Suprapubic skin (tissue), 4 donors: ENCODE data around the gene LGR4. TPM values are rescaled to one million over a fixed set of nuclear protein-coding genes. Genes with fewer than 3 reads are reported as not detected.

Experiments
- DNase-seq, 2 donors: peaks; one replicate each; pipeline ENCODE4 v3.0.0-alpha.2; 2019; ENCODE audit warnings: low spot score in 2 of 2
- H3K27ac ChIP-seq: fragments of 200-600 bp; sonication (generic); one replicate; pipeline ENCODE4 v1.5.1; 2019
- H3K27me3 ChIP-seq: fragments of 200-600 bp; sonication (generic); one replicate; pipeline ENCODE4 v1.5.1; 2019
- H3K36me3 ChIP-seq: fragments of 200-600 bp; sonication (generic); one replicate; pipeline ENCODE4 v1.5.1; 2019
- H3K4me1 ChIP-seq: fragments of 200-600 bp; sonication (generic); one replicate; pipeline ENCODE4 v1.5.1; 2019
- H3K4me3 ChIP-seq: fragments of 200-600 bp; sonication (generic); one replicate; pipeline ENCODE4 v1.5.1; 2019; ENCODE audit warnings: mild to moderate bottlenecking
- H3K9me3 ChIP-seq: fragments of 200-600 bp; sonication (generic); one replicate; pipeline ENCODE4 v1.5.1; 2019
- EP300 ChIP-seq: sonication (generic); formaldehyde crosslinking; IDR thresholded peaks from one replicate; pipeline ENCODE4 v1.6.1; 2017; ENCODE audit warnings: antibody characterized with exemption
- POLR2A ChIP-seq, 2 donors: fragments of 450-650 bp; IDR thresholded peaks; one replicate each; pipeline ENCODE4 v1.6.1; 2017; ENCODE audit warnings: antibody characterized with exemption in 2 of 2, mild to moderate bottlenecking in 2 of 2, moderate library complexity in 2 of 2
- POLR2AphosphoS5 ChIP-seq, 3 donors: sonication (generic); formaldehyde crosslinking; IDR thresholded peaks; one replicate each; pipeline ENCODE4 v1.6.1; 2017; ENCODE audit warnings: antibody characterized with exemption in 3 of 3
- WGBS: methylation state at CpG from one replicate; pipeline ENCODE4 v1.1.5; 2018; 5-methylcytosine and 5-hydroxymethylcytosine counted together
- total RNA-seq, 4 donors: library from RNA; depleted of rRNA; stranded (reverse); fragments of >200 nt; gene quantifications; one replicate each; pipeline ENCODE4 v1.1.0, GENCODE V29; 2016
- TF ChIP-seq, protein P1 (sequence below), 2 donors: fragments of 200-600 bp in 1 of 2; fragments of 450-650 bp in 1 of 2; sonication (generic) in 1 of 2; IDR thresholded peaks; one replicate each; pipeline ENCODE4 v1.5.1; 2016 to 2019; ENCODE audit warnings: antibody characterized with exemption in 2 of 2, mild to moderate bottlenecking in 1 of 2, moderate library complexity in 1 of 2

Gene LGR4
- total RNA-seq, 4 donors from 2014 or later, result 54.7 to 143 (median 66.4) TPM

DNA sequence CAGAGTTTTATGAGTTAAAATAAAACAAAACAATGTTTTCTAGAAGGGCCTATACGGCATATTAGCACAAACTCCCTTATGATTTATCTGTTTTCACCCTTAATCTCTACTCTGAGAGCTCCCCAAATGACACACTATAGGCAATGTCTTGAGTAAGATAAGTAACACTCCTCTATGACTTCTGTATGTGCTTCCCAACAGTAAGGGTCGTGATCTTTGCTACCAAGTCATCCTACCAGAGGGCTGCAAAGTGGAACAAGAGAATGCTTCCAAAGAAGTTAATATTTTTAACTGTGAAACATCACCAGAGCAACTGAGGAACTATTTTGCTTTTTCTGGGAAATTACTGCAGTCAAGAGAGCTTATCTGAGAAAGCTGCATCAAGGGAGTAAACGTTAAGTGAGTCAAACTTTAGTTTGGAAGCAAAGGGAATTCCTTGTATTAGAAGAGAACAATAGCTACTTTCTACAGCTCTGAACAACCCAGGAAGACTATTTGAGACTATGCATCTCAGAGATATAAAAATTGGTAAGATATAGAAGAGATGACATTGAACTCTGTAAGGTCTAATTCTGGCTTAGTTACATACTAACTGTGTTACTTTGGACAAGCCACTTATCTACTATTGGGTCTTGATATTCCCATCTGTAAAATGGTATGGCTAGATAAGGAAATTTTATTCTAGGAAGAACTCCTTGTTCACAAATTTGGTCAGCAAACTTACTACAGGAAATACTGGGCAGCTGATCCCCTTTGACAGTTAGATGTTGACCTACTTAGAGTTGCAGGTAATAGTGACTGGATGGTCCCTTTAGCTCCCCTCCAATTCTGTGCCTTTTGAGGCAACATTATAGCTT lies 65.9 kb downstream of the LGR4 start:
- H3K4me3 ChIP-seq, result no peak overlapping the region
- no peak for DNase-seq
- peaks cover 67% of the 10 kb centered on the region for H3K4me1 ChIP-seq
- no peak overlapping the region for H3K27ac ChIP-seq
- H3K9me3 ChIP-seq, result no peaks in the 10 kb centered on the region
- no peaks in the 10 kb centered on the region for H3K36me3 ChIP-seq
- no peak for TF ChIP-seq POLR2A (IDR thresholded peaks at IDR 0.05)
- no peak for TF ChIP-seq POLR2AphosphoS5 (IDR thresholded peaks at IDR 0.05)
- TF ChIP-seq, protein P1, sequence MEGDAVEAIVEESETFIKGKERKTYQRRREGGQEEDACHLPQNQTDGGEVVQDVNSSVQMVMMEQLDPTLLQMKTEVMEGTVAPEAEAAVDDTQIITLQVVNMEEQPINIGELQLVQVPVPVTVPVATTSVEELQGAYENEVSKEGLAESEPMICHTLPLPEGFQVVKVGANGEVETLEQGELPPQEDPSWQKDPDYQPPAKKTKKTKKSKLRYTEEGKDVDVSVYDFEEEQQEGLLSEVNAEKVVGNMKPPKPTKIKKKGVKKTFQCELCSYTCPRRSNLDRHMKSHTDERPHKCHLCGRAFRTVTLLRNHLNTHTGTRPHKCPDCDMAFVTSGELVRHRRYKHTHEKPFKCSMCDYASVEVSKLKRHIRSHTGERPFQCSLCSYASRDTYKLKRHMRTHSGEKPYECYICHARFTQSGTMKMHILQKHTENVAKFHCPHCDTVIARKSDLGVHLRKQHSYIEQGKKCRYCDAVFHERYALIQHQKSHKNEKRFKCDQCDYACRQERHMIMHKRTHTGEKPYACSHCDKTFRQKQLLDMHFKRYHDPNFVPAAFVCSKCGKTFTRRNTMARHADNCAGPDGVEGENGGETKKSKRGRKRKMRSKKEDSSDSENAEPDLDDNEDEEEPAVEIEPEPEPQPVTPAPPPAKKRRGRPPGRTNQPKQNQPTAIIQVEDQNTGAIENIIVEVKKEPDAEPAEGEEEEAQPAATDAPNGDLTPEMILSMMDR (IDR thresholded peaks at IDR 0.05), result no peak
- TF ChIP-seq EP300, result no peak
- no peaks in the 10 kb centered on the region for H3K27me3 ChIP-seq
- WGBS, result 71% methylated on average over 3 of the region's 3 CpGs

DNA sequence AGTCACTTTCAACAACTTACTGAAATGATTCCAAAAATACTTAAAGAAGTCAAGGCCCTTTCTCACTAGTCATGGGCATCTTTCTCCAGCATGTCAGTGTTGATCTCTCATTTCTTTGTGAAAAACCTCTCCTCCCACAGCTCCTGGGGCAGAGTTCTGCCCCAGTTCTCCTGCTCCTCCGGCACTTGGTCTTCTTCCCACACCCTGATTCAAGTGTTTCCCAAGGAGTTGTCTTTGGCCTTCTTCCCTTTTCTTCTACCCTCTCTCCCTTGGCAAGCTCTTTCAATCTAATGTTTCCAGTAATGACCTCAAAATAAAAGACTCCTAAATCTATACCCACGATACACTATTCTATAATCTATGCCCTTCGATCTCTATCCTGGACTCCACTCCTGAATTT lies 67.5 kb downstream of the LGR4 start:
- H3K36me3 ChIP-seq, result no peaks in the 10 kb centered on the region
- H3K27me3 ChIP-seq, result no peaks in the 10 kb centered on the region
- H3K4me1 ChIP-seq, result peaks cover 68% of the 10 kb centered on the region
- WGBS, result 50% methylated on average over 3 of the region's 3 CpGs
- TF ChIP-seq POLR2AphosphoS5 (IDR thresholded peaks at IDR 0.05) (no peak), EP300 (no peak), POLR2A (IDR thresholded peaks at IDR 0.05) (no peak)
- TF ChIP-seq, protein P1 (IDR thresholded peaks at IDR 0.05), result no peak
- no peak for DNase-seq
- peak overlapping the region; percentile 54 for H3K27ac ChIP-seq
- no peak overlapping the region for H3K4me3 ChIP-seq
- no peaks in the 10 kb centered on the region for H3K9me3 ChIP-seq

DNA sequence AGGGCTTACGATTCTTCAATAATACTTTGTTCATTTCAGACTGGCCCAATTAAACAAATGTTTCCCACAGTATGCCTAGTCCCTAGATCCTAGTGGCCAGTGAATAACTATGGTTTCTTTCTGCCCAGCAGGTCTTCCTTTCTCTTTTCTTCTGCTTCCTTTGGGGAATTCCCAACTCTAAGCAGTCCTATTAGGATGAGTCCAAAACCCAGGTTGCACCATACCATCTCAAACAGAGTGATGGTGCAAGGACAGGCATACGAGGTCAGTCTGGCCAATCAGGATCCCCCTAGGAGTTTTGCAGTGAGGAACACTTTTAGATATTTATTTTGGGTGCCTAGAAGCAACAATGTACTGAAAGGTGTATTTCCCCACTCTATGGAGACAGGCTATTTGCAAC lies 68.2 kb downstream of the LGR4 start:
- H3K9me3 ChIP-seq, result no peaks in the 10 kb centered on the region
- no peak for TF ChIP-seq EP300
- no peak for TF ChIP-seq POLR2A (IDR thresholded peaks at IDR 0.05)
- TF ChIP-seq POLR2AphosphoS5 (IDR thresholded peaks at IDR 0.05), result no peak
- TF ChIP-seq, protein P1 (IDR thresholded peaks at IDR 0.05), result no peak
- no peak for DNase-seq
- H3K27ac ChIP-seq, result peak overlapping the region; percentile 54
- H3K4me3 ChIP-seq, result no peak overlapping the region
- H3K4me1 ChIP-seq, result peaks cover 61% of the 10 kb centered on the region
- H3K36me3 ChIP-seq, result no peaks in the 10 kb centered on the region
- H3K27me3 ChIP-seq, result no peaks in the 10 kb centered on the region
- 79% methylated on average over 2 of the region's 2 CpGs for WGBS

DNA sequence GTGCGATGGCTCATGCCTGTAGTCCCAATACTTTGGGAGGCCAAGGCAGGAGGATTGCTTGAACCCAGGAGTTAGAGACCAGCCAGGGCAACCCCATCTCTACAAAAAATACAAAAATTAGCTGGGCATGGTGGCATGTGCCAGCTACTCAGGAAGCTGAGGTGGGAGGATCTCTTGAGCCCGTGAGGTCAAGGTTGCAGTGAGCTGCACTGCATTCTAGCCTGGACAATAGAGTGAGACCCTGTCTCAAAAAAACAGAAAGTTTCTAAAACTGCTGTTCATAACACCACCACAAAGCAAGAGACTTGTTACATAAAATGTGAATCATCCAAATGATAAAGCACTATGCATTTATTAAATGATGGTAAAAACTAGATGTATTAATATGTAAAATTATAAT lies 69.4 kb downstream of the LGR4 start:
- no peak overlapping the region for H3K27ac ChIP-seq
- peaks cover 55% of the 10 kb centered on the region for H3K4me1 ChIP-seq
- H3K27me3 ChIP-seq, result no peaks in the 10 kb centered on the region
- no peak overlapping the region for H3K4me3 ChIP-seq
- H3K9me3 ChIP-seq, result no peaks in the 10 kb centered on the region
- WGBS, result 94% methylated on average over 2 of the region's 2 CpGs
- no peaks in the 10 kb centered on the region for H3K36me3 ChIP-seq
- DNase-seq, result no peak
- TF ChIP-seq, protein P1 (IDR thresholded peaks at IDR 0.05), result no peak
- TF ChIP-seq POLR2AphosphoS5 (IDR thresholded peaks at IDR 0.05) (no peak), POLR2A (IDR thresholded peaks at IDR 0.05) (no peak), EP300 (no peak)

DNA sequence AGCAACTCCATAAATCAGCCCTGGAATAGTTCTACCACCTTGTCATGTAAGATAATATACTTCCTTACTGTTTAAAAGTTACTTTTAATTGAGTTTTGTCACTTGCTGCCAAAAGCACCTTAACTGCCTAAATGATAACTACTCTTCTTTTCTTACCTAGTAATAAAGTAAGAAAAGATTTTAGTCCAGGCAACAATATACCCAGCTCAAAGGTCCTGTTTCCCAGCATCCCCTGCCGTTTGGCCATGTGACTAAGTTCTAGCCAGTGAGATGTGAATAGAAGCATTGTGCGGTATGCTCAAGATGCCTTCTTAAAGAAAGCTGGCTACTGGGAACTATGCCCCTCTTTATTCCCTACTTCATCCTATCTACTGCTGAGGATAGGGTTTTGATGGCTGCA lies 70.1 kb downstream of the LGR4 start:
- no peak overlapping the region for H3K27ac ChIP-seq
- 96% methylated on average over 2 of the region's 2 CpGs for WGBS
- H3K27me3 ChIP-seq, result no peaks in the 10 kb centered on the region
- no peak overlapping the region for H3K4me3 ChIP-seq
- TF ChIP-seq EP300 (no peak), POLR2AphosphoS5 (IDR thresholded peaks at IDR 0.05) (no peak), POLR2A (IDR thresholded peaks at IDR 0.05) (no peak)
- TF ChIP-seq, protein P1 (IDR thresholded peaks at IDR 0.05), result no peak
- H3K9me3 ChIP-seq, result no peaks in the 10 kb centered on the region
- H3K36me3 ChIP-seq, result no peaks in the 10 kb centered on the region
- DNase-seq, result no peak
- H3K4me1 ChIP-seq, result peaks cover 56% of the 10 kb centered on the region
